B cell (primary cell): ENCODE measurements around the gene MAML3.

Experiments used
- EZH2 ChIP-seq: IDR thresholded peaks from 2 replicates; pipeline ENCODE4 v1.6.1; 2012; ENCODE audit warnings: borderline replicate concordance, low read depth, mild to moderate bottlenecking, moderate library complexity, low read length; ENCODE audit not compliant: insufficient read depth, poor library complexity, severe bottlenecking
- TF ChIP-seq, protein P1 (sequence below): fragments of 200-600 bp; IDR thresholded peaks from one replicate; pipeline ENCODE4 v1.8.0; 2022; ENCODE audit warnings: antibody characterized with exemption, mild to moderate bottlenecking

DNA sequence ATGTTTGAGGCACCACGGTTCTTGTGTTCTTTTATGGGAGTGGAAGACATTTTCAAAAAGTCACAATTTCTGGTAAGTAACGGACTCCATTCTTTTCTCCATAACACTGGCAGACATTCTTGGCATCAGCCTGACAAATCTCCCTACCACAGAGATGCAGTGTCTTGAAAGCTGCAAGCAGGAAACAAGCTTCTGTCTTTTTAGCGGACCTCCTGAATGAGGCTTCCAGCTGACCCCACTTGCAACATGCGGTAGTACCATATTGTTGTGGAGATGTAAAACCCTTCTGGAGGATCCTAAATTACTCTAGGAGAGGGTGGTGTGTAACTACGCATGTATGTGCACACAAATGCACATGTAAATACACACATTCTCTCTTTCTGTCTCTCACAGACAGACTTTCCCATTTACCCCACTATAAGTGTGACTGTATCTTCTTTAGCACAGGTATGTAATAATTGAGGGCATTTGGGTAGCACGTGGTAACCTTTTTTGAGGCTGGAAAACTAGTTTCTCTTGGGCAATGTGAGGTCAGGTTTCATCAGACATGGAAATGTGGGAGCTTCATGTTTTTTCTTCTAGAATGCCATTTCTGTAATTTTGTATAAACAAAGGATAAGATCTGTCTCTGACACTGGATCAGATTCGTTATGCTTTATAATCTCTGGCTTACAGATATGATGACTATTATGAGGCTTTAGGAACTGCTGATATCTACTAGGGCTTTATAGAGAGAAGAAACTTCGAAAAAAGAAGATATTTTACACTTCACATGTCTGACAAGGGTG, 358.3 kb downstream of the MAML3 start:
- TF ChIP-seq, protein P1, sequence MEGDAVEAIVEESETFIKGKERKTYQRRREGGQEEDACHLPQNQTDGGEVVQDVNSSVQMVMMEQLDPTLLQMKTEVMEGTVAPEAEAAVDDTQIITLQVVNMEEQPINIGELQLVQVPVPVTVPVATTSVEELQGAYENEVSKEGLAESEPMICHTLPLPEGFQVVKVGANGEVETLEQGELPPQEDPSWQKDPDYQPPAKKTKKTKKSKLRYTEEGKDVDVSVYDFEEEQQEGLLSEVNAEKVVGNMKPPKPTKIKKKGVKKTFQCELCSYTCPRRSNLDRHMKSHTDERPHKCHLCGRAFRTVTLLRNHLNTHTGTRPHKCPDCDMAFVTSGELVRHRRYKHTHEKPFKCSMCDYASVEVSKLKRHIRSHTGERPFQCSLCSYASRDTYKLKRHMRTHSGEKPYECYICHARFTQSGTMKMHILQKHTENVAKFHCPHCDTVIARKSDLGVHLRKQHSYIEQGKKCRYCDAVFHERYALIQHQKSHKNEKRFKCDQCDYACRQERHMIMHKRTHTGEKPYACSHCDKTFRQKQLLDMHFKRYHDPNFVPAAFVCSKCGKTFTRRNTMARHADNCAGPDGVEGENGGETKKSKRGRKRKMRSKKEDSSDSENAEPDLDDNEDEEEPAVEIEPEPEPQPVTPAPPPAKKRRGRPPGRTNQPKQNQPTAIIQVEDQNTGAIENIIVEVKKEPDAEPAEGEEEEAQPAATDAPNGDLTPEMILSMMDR = no peak
- no peak for TF ChIP-seq EZH2
